SK-N-MC (cell line): Measurements from ENCODE around the gene DUS1L.

ENCODE experiments used
- EZH2 ChIP-seq: fragments of 200-600 bp; sonication (generic); IDR thresholded peaks from one replicate; pipeline ENCODE4 v1.6.1; 2017; ENCODE audit warnings: antibody characterized with exemption
- POLR2AphosphoS5 ChIP-seq: IDR thresholded peaks from 2 replicates; pipeline ENCODE4 v1.6.1; 2012; ENCODE audit warnings: mild to moderate bottlenecking, low read depth, low read length, borderline replicate concordance

GRCh38 chr17:82049521-82049971 lies 16.1 kb downstream of the DUS1L start:
- TF ChIP-seq EZH2, result no peak
- TF ChIP-seq POLR2AphosphoS5, result no peak
